K562 (cell line): ENCODE measurements around the gene RNF207. TPM values are rescaled to one million over a fixed set of nuclear protein-coding genes. Genes with fewer than 3 reads are reported as not detected.

Experiments used
- E4F1 ChIP-seq: fragments of 250-450 bp; sonication (Bioruptor Pico); IDR thresholded peaks from 2 replicates; pipeline ENCODE4 v1.5.0; 2021; ENCODE audit warnings: mild to moderate bottlenecking, borderline replicate concordance
- ILK ChIP-seq: fragments of 450-650 bp; IDR thresholded peaks from 2 replicates; pipeline ENCODE4 v1.6.1; 2016; ENCODE audit warnings: missing genetic modification characterization, low read depth, mild to moderate bottlenecking, missing compliant biosample characterization, moderate library complexity, borderline replicate concordance
- IRF1 ChIP-seq: sonication (generic); formaldehyde crosslinking; IDR thresholded peaks from 2 replicates; pipeline ENCODE4 v1.8.0; 2022; ENCODE audit warnings: missing genetic modification reagents, mild to moderate bottlenecking, borderline replicate concordance
- NFXL1 ChIP-seq: fragments of 450-650 bp; formaldehyde crosslinking; IDR thresholded peaks from 2 replicates; pipeline ENCODE4 v1.4.0; 2021; ENCODE audit warnings: mild to moderate bottlenecking
- PYGO2 ChIP-seq: fragments of 450-650 bp; IDR thresholded peaks from 2 replicates; pipeline ENCODE4 v1.6.1; 2016; ENCODE audit warnings: mild to moderate bottlenecking, missing genetic modification characterization, moderate library complexity, missing compliant biosample characterization
- RBM14 ChIP-seq: fragments of 200-400 bp; formaldehyde crosslinking; IDR thresholded peaks from 2 replicates; pipeline ENCODE4 v1.6.1; 2018; ENCODE audit warnings: low read depth, mild to moderate bottlenecking, low read length, moderate library complexity, borderline replicate concordance; ENCODE audit not compliant: insufficient read depth
- SMARCA5 ChIP-seq: fragments of 450-650 bp; IDR thresholded peaks from 2 replicates; pipeline ENCODE4 v1.6.1; 2016
- STAT5B ChIP-seq: fragments of 250-450 bp; sonication (Bioruptor Pico); IDR thresholded peaks from 2 replicates; pipeline ENCODE4 v1.8.0; 2021; ENCODE audit warnings: mild to moderate bottlenecking, inconsistent platforms
- TFE3 ChIP-seq: fragments of 450-650 bp; formaldehyde crosslinking; IDR thresholded peaks from 2 replicates; pipeline ENCODE4 v1.4.0; 2020; ENCODE audit warnings: mild to moderate bottlenecking, mixed read lengths
- THRAP3 ChIP-seq: fragments of 450-650 bp; IDR thresholded peaks from 2 replicates; pipeline ENCODE4 v1.6.1; 2016; ENCODE audit warnings: mild to moderate bottlenecking, inconsistent platforms, borderline replicate concordance
- TRIM24 ChIP-seq, 2 experiments: fragments of 450-650 bp; IDR thresholded peaks; 2 replicates each; pipeline ENCODE4 v1.6.1; 2016
- ZBTB12 ChIP-seq: fragments of 250-450 bp; sonication (Bioruptor Pico); IDR thresholded peaks from 2 replicates; pipeline ENCODE4 v1.4.0; 2020
- ZFP1 ChIP-seq: fragments of 450-650 bp; formaldehyde crosslinking; IDR thresholded peaks from 2 replicates; pipeline ENCODE4 v1.4.0; 2020; ENCODE audit warnings: mild to moderate bottlenecking, mixed read lengths
- ZMIZ1 ChIP-seq, 2 experiments: fragments of 150-350 bp in 1 of 2; IDR thresholded peaks; 2 replicates each; pipeline ENCODE4 v1.6.1; 2012 to 2016; ENCODE audit warnings: low read depth in 2 of 2, low read length in 2 of 2, mild to moderate bottlenecking in 1 of 2, moderate library complexity in 1 of 2
- ZNF224 ChIP-seq: sonication (generic); formaldehyde crosslinking; IDR thresholded peaks from 2 replicates; pipeline ENCODE4 v1.8.0; 2022; ENCODE audit warnings: mild to moderate bottlenecking, missing genetic modification reagents
- ZNF232 ChIP-seq: sonication (generic); formaldehyde crosslinking; IDR thresholded peaks from 2 replicates; pipeline ENCODE4 v1.8.0; 2022; ENCODE audit warnings: mild to moderate bottlenecking, missing genetic modification reagents
- ZNF561 ChIP-seq: fragments of 450-650 bp; formaldehyde crosslinking; conservative IDR thresholded peaks from 2 replicates; pipeline ENCODE4 v1.4.0; 2020; ENCODE audit warnings: mild to moderate bottlenecking, moderate library complexity
- polyA plus RNA-seq, 8 experiments: library from polyadenylated mRNA; depleted of rRNA in 4 of 8; stranded (reverse) in 5 of 8; unstranded in 3 of 8; fragments of >200 nt; fragmentation: Nextera tagmentation in 2 of 8; fragmentation: Illumina TruSeq in 1 of 8; extraction: Ambion mirVana in 2 of 8; extraction: Trizol in 1 of 8; gene quantifications; 2 replicates each; pipeline versions ENCODE4 v1.2.1 to v1.2.3, GENCODE V29; 2011 to 2014; ENCODE audit warnings: inconsistent platforms in 1 of 8, missing spikeins in 1 of 8
- total RNA-seq, 7 experiments: library from RNA; depleted of rRNA in 6 of 7; stranded (reverse); fragments of >200 nt in 6 of 7; fragmentation: Illumina TruSeq in 2 of 7; extraction: Trizol in 2 of 7; gene quantifications; 2 replicates each; pipeline versions ENCODE4 v1.2.1 to v1.2.3, GENCODE V29; 2011 to 2021; ENCODE audit warnings: low replicate concordance in 1 of 7

The RNF207 gene
- total and polyA plus RNA-seq, 9 of the 15 experiments (the other 6 are each of a cell fraction or from before 2014, with no cell fraction given): 2.7 to 30.6 (median 12.9) TPM

- TF ChIP-seq ILK (no peak), THRAP3 (no peak), NFXL1 (CRISPR knock-in tag) (no peak), IRF1 (CRISPR knock-in tag) (no peak), ZNF561 (CRISPR knock-in tag) (no peak; the same call in 1 of the 2 replicates), ZBTB12 (CRISPR knock-in tag) (peak; percentile 48; the same call in 1 of the 2 replicates), RBM14 (no peak), ZMIZ1 (IDR thresholded peaks at IDR 0.05; ENCODE audit: low read depth in 2 of 2, low read length in 2 of 2) (peak; percentile 38 to 100; a peak in 3 of 4 replicates), TFE3 (CRISPR knock-in tag) (no peak), STAT5B (CRISPR knock-in tag) (no peak), TRIM24 (IDR thresholded peaks at IDR 0.05) (peak in 1 of 2 experiments; percentile 59; a peak in 1 of 4 replicates), ZNF232 (CRISPR knock-in tag) (no peak), E4F1 (CRISPR knock-in tag) (no peak), PYGO2 (no peak), ZFP1 (CRISPR knock-in tag) (no peak), ZNF224 (CRISPR knock-in tag) (peak; percentile 79; the same call in 1 of the 2 replicates), SMARCA5 (no peak)
These were observed 6.4 kb upstream of the RNF207 start, which contains the start of gene RPL22 (continued) for GRCh38 chr1:6199298-6200187.
